Mesenteric fat pad (tissue), 1 donor: ENCODE results near the gene ARPC4. TPM values are rescaled to one million over a fixed set of nuclear protein-coding genes. Genes with fewer than 3 reads are reported as not detected.
A peak's percentile ranks its signal among the peaks of the same experiment; 100 is the strongest.
"Not testable (repeated sequence)": the region's sequence is repeated elsewhere in the genome, so short reads cannot be mapped to it uniquely, and the experiment has no call there.

ENCODE experiments used
- DNase-seq: peaks from one replicate; pipeline ENCODE4 v3.0.0-alpha.2; 2020; ENCODE audit warnings: low spot score
- total RNA-seq: library from RNA; stranded (reverse); fragmentation: NEBNext Ultra II Directional; extraction: Animal tissue kit (Norgen Biotek cat#: 25700); gene quantifications from one replicate; pipeline ENCODE4 v1.2.1, GENCODE V29; 2021
- donor health status: DM: yes; HTN: yes; CAD: no.

Gene ARPC4
- total RNA-seq, 1 donor from 2014 or later: 151 TPM

DNA sequence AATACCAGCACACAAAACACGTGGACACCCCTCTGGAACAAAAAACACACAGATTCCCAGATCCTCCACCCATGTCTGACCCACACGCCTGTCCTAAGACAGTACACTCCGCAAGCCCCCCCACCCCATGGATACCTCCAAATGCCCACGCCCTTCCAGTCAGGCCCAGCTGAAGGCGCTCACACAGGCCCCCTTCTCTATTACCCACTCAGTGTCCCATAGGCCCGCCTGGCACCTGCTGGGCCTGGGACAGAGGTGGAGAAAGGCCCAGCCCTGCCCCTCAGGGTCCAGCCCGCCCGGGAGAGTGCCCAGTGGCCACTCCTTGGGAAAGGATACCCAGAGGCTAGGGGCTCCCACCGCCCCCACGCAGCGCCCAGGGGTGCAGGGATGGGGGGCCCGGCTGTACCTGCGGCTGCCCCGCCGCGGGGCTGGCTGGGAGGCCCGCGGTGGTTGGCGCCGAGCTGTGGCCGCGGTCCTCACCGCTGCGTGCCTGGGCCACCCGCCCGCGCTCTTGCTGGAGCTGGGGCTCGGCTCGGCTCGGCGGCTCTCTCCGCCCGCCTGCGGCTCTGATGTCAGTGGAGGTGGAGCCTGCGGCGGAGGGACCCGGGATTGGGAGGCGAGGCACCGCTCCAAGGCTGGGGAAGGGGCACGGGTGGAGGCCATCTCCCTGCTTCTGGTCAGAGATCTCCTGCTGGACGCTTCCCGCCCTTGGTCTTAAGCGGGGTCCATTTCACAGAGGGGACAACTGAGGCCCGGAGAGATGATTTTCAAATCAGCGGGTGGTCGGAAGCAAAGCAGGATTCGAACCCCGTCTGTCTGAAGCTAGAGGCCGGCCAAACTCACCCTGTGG lies 23.2 kb upstream of the ARPC4 start, which contains the start of gene CAMK1:
Gene CAMK1 (minus strand): TSS at position 522 of the 850 bp plus-strand sequence. CDS start 2,198 bp downstream, outside the sequence.
- peak; percentile 93 for DNase-seq

DNA sequence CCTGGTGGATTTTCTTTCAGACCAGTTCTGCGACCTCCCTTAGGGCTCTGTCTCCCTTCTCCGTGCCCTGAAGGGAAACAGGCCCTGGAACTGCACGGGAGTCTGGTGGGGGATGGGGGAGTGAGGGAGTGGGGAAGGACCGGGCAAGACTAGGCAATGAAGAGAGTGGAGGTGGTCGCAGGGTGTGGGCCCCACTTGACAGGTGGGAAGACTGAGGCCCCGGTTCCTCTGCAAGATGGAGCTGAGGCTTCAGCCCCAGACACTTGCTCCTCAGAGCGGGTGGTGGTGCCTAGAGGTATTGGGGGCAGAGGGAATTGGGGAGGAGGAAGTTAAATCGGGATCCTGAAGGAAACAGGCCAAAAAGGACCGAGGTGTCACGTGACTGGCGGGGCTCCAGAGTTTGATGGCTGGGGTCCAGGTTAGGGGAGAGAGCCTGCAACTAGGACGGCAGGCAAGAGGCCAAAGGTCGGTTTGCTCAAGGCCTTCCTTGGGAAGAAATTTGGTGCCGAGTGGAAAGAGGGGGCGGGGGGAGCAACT lies 22.5 kb upstream of the ARPC4 start:
- peak; percentile 95 for DNase-seq

DNA sequence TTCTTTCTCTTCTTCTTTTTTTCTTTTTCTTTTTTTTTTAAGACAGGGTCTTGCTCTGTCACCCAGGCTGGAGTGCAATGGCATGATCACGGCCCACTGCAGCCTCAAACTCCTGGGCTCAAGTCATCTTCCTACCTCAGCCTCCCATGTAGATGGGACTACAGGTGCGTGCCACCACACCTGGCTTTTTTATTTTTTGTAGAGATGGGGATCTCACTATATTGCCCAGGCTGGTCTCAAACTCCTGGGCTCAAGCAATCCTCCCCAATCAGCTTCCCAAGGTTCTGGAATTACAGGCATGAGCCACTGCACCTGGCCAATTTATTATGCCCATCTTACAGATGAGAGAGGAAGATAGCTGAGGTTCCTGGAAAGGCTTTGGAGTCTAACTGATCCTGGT lies 21.9 kb upstream of the ARPC4 start:
- not testable (repeated sequence) for DNase-seq

DNA sequence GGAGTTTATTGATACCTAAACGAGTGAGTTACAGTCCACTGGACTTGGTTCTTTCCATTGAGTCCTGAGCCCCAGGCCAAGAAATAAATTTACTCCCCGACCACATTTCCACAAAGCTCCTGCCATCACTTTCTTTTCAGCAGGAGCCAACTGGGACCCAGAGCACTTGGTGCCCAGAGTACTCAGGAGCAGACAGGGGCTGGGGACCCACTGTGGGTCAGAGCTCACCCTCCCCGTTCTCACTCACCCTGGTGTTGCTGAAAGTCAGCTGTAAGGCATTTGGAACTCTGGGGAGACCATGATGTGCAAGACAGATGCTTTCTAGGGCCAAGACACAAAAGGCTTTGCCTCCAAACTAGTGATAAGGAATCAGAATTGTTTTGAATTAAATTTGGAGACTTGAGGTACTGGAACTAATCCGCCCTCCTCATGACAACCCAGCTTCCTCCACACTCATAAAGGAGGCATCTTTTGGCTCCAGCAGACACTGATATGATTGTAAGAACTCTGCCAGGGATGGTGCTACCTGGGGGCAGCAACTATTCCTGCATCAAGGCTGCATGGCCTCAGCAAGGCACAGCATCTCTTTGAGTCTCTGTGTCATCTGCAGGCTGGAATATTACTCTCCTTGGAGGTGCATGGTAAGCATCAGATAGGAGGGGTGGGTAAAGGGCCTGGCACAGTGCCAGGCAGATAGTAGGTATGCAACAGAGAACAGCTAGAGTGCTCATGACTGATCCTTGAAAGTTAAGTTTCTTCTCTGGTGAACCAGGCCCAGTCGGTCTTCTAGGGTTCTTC lies 15.8 kb upstream of the ARPC4 start:
- no peak for DNase-seq

DNA sequence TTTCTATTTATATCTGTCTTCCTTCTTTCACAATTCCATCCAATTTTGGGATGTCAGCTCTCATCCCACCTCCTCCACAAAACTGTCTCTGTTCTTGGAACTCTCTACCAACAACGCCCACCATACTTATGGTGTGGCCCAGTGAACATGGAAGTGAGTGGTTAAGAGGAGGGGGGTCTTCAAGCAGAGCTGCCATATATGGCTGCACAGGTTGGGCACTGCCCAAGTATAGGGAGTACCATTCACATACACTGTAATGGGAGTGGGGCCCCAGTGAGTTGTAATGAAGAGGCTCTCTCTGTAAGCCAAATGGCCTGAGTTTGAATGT lies 15.2 kb upstream of the ARPC4 start:
- DNase-seq: no peak

DNA sequence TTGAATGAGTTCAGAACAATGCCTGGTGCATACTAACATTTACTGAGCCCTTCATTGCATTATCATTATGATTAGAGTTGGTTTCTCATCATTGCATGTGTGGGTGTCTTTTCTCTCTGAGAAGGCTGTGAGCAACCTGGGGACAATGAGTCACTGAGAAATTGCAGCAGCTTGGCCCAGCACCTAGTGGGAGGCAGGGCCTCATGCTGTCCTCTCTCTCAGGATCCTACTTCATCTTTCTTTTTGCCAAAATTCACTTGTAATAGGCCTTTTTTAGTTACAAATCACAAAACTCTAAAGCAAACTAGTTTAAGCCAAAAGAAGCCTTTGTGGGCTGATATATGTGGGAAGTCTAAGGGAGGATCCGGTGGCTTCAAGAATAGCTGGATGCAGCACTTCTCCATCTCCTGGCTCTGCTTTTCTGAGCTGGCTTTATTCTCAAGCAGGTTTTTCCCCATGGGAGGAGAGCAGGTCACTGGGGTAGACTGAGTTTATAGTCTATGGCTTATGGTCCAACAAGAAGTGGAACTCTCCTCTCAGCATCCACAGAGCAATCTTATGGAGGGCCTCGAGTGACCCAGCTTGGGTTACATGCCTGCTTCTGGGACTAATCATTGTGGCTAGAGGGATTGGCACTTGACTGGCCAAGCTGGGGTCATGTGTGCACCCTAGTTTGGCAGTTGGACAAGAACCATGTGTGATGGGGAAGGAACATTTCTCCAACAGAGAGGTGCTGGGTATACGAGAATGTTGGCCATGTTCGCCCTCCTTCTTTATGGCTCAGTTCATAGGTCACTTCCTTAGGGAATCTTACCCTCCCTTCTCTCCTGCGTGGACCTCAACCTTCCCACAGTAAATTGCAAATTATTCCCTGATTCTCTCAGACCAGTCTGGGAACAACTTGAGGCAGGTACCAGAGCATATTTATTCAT lies 14.5 kb upstream of the ARPC4 start:
- no peak for DNase-seq

DNA sequence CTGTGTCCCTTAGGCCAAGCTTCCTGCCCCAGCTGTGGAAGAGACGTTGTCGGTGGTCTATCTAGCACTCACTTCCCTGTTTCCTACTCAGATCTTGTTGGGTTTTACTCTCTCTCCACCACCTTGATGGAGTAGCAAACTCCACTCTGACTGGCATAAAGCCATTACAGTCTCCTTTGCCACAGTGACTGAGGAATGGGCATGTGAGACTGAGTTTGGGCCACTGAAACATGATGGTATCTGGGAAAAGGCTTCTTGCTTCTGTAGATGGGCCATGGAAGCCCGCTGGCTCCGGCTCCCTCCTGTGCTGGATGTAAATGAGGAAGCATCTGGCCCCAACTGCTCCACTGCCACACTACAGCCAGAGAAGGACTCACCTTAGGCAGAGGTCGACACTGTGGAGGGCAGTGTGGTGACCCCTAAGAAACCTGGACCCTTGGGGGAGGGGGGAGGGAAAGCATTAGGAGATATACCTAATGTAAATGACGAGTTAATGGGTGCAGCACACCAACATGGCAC lies 13.7 kb upstream of the ARPC4 start:
- no peak for DNase-seq

DNA sequence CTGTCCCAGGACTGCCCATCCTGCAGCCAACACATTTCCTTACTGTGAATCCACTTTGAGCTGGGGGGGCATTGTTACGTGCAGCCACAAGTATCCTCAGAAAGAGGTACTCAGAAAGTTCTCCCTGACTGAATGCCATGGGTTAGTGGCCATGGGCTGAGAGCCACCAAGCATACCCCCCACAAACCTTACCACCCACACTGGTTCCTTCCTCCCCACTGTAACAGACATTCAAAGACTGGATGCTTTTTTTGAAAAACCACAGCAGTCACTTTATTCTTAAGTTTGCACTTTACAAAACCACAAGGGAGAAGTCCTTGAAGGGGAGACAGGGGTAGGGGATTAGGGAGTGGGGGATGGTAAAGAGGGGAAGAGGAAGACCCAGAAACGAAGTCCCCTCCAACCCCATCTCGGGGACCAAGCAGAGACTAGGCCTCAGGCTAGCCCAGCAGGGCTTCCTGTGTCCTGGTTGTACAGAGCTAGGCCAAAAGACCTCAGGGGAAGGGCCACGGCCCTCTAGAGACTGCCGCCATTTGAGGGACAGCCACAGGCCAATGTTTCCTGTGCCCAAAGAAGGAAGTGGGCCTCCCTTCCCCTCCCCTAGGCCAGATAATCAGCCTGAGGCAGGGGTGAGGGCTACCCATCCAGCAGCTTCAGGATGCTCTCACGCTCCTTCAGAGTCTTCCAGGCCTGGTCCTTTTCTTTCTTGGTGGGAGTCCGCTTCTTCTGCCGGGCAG lies 13.0 kb upstream of the ARPC4 start:
- DNase-seq: no peak

DNA sequence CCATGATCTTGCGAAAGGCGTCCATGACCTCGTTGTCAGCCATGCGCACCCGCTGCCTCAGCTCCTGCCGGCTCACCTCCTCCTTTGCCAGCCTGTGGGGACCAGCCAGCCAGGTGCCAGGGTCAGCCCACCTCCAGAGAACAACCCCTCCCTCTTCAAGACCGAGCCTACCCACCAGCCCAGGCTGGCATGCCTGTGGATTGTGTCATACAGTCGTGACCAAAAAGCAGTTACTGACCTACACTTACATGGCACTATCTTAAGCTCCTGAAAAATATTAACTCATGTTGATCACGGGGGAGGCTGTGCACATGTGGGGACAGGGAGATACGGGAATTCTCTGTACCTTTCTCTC lies 12.4 kb upstream of the ARPC4 start:
- no peak for DNase-seq

DNA sequence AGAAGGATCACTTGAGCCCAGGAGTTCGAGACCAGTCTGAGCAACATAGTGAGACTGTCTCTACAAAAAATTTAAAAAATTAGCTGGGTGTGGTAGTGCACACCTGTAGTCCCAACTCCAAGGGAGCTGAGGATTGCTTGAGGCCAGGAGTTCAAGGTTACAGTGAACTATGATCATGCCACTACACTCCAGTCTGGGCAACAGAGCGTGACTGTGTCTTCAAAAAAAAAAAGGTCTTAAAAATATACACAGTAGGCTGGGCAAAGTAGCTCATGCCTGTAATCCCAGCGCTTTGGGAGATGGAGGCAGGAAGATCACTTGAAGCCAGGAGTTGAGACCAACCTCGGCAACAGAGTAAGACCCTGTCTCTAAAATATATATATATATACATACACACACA lies 12.0 kb upstream of the ARPC4 start:
- DNase-seq: no peak

DNA sequence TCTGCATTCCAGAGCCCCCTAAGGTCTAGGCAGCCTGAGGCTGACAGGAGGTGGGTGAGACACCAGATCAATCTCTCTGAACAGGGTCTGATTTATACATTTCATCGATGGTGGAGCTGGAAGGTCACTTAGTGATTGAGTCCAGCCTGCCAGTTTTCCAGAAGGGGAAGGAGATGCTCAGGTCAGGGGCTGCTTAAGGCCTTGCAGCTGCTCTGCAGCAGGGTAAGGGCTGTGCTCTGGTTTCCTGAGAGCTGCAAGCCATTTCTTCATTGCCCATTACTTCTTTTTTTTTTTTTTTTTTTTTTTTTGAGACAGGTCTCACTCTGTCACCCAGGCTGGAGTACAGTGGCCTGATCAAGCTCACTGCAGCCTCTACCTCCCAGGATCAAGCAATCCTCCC lies 11.3 kb upstream of the ARPC4 start:
- DNase-seq: no peak

DNA sequence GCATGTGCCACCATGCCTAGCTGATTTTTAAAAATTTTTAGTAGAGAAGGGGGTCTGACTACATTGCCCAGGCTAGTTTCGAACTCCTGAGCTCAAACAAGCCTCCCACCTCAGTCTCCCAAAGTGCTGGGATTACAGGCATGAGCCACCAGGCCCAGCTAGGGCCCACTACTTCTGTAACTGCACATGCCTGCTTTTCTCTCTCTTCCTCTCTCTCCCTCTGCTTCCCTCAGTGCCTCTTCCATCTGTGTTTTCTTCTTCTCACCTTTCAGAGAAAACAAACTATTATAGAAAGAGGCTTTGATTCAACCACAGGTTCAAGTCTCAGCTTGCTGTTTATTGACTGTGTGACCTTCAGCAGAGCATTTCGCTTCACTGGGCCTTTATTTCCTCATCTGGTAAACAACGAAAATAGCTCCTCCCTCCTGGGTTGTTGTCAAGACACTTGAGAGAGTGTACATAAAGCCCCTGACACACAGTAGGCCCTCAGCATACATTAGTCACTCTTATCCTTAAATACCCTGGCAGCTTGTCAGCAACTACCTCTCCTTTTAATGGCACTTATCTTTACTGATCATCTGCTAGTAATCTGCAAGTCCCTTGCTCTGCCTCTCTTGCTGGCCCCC lies 10.8 kb upstream of the ARPC4 start:
- no peak for DNase-seq

DNA sequence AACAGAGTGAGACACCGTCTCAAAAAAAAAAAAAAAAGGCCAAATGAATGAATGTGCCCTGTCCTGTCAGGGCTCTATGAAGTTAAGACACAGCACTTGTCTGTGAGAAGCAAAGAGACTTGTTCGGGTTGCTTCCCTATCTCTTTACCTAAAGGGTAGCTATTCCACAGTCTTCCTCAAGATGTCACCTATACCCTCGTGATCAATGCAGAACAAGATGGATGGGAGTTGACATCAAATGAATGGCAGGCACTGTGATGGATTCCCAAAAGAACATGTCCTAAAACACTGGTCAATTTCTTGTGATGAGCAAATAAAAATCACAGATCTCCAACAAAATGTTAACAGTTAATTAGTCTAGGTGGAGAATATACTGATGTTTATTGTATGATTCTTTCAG lies 10.1 kb upstream of the ARPC4 start:
- no peak for DNase-seq

DNA sequence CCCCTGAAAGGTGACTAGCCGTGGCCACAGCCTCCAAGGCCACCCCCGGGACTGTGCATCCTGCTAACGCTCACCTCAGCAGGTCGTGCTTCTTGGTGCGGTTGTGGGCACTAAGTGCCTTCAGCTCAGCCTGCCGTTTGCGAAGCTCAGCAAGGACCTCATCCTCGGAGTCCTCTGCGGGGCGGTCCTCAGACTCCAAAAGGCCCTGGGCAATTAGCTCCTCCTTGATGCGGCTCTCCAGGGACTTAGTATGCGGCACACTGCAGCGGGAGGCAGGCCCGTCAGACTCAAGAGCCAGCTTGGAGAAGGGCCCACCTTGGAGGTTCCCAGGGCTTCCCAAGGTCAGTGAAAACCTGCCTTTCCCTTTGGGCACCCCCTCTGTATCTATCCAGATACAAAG lies 8.9 kb upstream of the ARPC4 start:
- DNase-seq: no peak

DNA sequence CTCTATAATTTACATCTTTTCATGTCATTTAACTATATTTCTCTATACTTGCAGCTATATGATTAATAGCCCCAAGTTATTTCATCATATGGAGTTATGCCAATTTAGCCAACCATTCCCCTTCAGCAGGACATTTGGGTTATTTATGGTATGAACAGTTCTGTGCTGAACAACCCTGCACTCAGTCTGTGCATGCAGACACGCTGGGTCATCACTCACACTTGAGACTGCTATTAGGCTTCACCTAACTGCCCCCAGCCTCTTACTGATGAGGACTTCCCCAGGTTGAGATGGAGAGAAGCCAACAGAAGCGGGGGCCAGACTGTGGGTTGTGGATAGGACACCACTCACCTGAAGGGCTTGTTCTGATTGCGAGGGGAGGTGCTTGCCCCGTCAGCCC lies 7.9 kb upstream of the ARPC4 start:
- DNase-seq: no peak

DNA sequence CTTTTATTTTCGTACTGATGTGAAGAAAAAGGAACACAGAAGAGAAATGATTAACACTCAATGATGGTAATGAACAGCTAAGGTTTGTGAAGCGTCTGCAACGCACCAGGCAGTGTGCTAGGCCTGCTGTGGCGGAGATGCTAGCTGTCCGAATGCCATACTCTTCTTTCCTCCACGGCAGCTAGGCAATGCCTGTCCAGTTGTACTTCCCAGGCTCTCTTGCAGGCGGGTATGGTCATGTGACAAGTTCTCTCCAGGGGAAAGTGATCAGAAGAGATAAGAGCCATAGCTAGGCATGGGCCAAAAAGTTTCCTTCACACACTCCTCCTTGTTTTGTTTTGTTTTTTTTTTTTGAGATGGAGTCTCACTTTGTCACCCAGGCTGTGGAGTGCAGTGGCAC lies 7.3 kb upstream of the ARPC4 start:
- DNase-seq: no peak

DNA sequence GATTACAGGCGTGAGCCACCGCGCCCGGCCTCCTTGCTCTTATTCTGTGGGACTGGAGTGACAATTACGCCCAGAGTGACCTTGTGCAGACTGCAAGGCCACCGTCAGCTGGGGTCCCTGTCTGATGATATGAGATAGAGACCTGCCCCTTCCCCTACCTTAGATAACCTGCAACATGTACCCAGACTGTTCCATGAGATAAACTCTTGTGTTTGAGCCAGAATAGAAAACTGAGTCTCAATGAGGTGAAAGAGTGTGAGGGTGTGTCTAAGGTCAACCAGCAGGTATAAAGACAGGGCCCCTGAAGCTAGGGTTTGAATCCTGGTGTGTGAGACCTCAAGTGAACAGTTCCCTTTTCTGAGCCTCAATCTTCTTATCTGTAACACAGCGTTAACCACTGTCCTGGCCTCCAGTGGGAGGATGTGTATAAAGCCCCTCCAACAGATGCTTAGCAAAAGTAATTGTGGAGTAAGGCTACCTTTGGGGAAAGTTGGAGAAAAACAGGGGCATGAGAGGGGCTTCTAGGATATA lies 6.6 kb upstream of the ARPC4 start:
- DNase-seq: no peak

DNA sequence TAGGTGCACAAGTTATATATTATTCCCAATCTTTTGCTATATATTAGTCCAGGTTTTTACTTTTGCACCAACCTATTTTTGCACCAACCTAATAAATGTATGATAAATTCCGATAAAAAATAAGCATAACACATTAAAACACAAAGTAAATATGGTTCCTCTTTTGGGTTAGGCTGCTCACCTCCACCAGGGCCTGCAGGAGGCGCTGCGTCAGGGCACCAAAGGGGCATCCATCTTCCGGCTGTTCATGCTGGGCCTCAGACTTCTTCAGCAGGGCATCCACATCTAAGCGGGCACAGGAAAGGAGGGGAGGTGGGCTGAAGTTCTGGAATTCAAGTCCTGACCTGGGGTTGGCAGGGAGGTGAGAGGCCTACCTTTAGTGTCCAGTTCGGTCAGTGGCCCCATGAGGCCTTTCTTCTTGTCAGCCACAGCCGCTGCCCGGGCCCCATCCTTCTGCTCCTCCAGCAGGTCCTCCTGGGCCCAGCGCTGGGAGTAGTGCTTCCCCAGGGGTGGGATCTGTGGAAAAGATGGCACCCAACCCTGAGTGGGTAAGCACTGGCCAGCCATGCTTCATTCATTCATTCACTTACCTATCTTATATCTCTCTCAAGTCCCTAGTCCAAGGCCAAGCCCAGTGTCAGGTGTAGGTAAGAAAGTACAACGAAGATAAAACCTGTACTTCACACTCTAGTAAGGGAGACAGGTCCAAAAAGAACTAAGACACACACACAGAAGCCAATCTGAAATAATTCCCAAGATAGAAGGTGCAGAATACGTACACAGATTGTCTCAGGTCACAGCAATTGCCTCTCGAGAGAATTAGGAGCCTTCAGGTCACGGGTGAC lies 5.8 kb upstream of the ARPC4 start:
- no peak for DNase-seq

DNA sequence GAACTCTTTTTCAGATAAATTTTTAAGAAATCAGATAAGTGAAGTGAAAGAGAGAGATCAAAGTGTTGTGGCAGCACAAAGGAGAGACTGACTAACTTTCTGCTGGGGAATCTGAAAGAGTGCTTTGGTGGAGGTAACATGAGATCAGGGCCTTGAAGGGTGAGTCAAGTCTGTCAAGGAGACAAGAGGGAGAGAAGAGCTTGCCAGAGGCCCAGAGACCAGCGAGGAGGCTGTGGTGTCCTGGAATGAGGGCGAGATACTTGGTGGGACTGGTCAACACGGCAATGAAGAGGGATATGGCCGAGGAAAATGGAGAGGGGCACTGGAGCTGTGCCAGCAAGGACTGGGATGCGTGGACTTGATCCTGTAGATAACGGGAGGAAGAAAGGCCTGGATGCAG lies 5.2 kb upstream of the ARPC4 start:
- no peak for DNase-seq
